HepG2 (cell line): ENCODE results near the gene OSTF1. TPM values are rescaled to one million over a fixed set of nuclear protein-coding genes. Genes with fewer than 3 reads are reported as not detected.

Experiments
- ARNT2 ChIP-seq: sonication (generic); formaldehyde crosslinking; IDR thresholded peaks from 2 replicates; pipeline ENCODE4 v1.8.0; 2022; ENCODE audit warnings: mild to moderate bottlenecking, low read depth, missing genetic modification reagents, moderate library complexity
- ATF7 ChIP-seq, 2 experiments: fragments of 450-650 bp in 1 of 2; sonication (generic) in 1 of 2; formaldehyde crosslinking in 1 of 2; IDR thresholded peaks; 2 replicates each; pipeline versions ENCODE4 v1.4.0 to v1.6.1; 2016 to 2020; ENCODE audit warnings: antibody characterized with exemption in 1 of 2, mild to moderate bottlenecking in 1 of 2, missing genetic modification reagents in 1 of 2
- CCAR2 ChIP-seq: fragments of 200-400 bp; formaldehyde crosslinking; optimal IDR thresholded peaks from 2 replicates; pipeline ENCODE3; 2018; ENCODE audit warnings: low read depth, mild to moderate bottlenecking, low read length, moderate library complexity
- CENPX ChIP-seq: sonication (generic); formaldehyde crosslinking; IDR thresholded peaks from 2 replicates; pipeline ENCODE4 v1.9.0; 2021; ENCODE audit warnings: mild to moderate bottlenecking, missing genetic modification reagents, moderate library complexity
- EEA1 ChIP-seq: sonication (generic); formaldehyde crosslinking; IDR thresholded peaks from 2 replicates; pipeline ENCODE4 v1.5.1; 2020; ENCODE audit warnings: mild to moderate bottlenecking, missing genetic modification reagents, borderline replicate concordance
- ELF4 ChIP-seq: sonication (generic); formaldehyde crosslinking; IDR thresholded peaks from 2 replicates; pipeline ENCODE4 v1.5.0; 2020; ENCODE audit warnings: missing genetic modification reagents, mild to moderate bottlenecking, moderate library complexity, borderline replicate concordance
- HHEX ChIP-seq: IDR thresholded peaks from 2 replicates; pipeline ENCODE4 v1.6.1; 2016; ENCODE audit warnings: control low read depth
- HOXA5 ChIP-seq: sonication (generic); formaldehyde crosslinking; IDR thresholded peaks from 2 replicates; pipeline ENCODE4 v1.4.0; 2020; ENCODE audit warnings: missing genetic modification reagents
- MATR3 ChIP-seq: sonication (generic); formaldehyde crosslinking; IDR thresholded peaks from 2 replicates; pipeline ENCODE4 v1.4.0; 2020; ENCODE audit warnings: missing genetic modification reagents
- MTF2 ChIP-seq: sonication (generic); formaldehyde crosslinking; IDR thresholded peaks from 2 replicates; pipeline ENCODE4 v1.5.0; 2020; ENCODE audit warnings: missing genetic modification reagents, borderline replicate concordance
- NFATC3 ChIP-seq: sonication (generic); formaldehyde crosslinking; IDR thresholded peaks from 2 replicates; pipeline ENCODE4 v1.5.1; 2020; ENCODE audit warnings: mild to moderate bottlenecking, missing genetic modification reagents
- NFYB ChIP-seq: sonication (generic); formaldehyde crosslinking; IDR thresholded peaks from 2 replicates; pipeline ENCODE4 v1.4.0; 2020; ENCODE audit warnings: missing genetic modification reagents
- NKX3-1 ChIP-seq: sonication (generic); formaldehyde crosslinking; IDR thresholded peaks from 2 replicates; pipeline ENCODE4 v1.5.0; 2020; ENCODE audit warnings: missing genetic modification reagents
- NR2F2 ChIP-seq: IDR thresholded peaks from 2 replicates; pipeline ENCODE4 v1.6.1; 2012; ENCODE audit warnings: low read depth, inconsistent platforms, borderline replicate concordance
- ONECUT2 ChIP-seq: sonication (generic); formaldehyde crosslinking; IDR thresholded peaks from 2 replicates; pipeline ENCODE4 v1.4.0; 2020; ENCODE audit warnings: missing genetic modification reagents
- PRPF4 ChIP-seq: fragments of 200-400 bp; formaldehyde crosslinking; IDR thresholded peaks from 2 replicates; pipeline ENCODE4 v1.6.1; 2016; ENCODE audit warnings: low read length, low read depth; ENCODE audit not compliant: poor library complexity, severe bottlenecking
- RFX3 ChIP-seq: IDR thresholded peaks from 2 replicates; pipeline ENCODE4 v1.6.1; 2016; ENCODE audit warnings: missing biosample characterization, missing genetic modification reagents
- RORA ChIP-seq: sonication (generic); formaldehyde crosslinking; IDR thresholded peaks from 2 replicates; pipeline ENCODE4 v1.5.0; 2020; ENCODE audit warnings: mild to moderate bottlenecking, missing genetic modification reagents, moderate library complexity
- SCMH1 ChIP-seq: sonication (generic); formaldehyde crosslinking; IDR thresholded peaks from 2 replicates; pipeline ENCODE4 v1.9.0; 2021; ENCODE audit warnings: missing genetic modification reagents, mild to moderate bottlenecking, borderline replicate concordance
- SETDB1 ChIP-seq: sonication (generic); formaldehyde crosslinking; IDR thresholded peaks from 2 replicates; pipeline ENCODE4 v1.5.1; 2020; ENCODE audit warnings: missing genetic modification reagents, mild to moderate bottlenecking, borderline replicate concordance
- SNAPC2 ChIP-seq: sonication (generic); formaldehyde crosslinking; IDR thresholded peaks from 2 replicates; pipeline ENCODE4 v1.8.1; 2022; ENCODE audit warnings: mild to moderate bottlenecking, missing genetic modification reagents
- XBP1 ChIP-seq: sonication (generic); formaldehyde crosslinking; IDR thresholded peaks from 2 replicates; pipeline ENCODE4 v1.5.0; 2020; ENCODE audit warnings: missing genetic modification reagents
- ZBTB38 ChIP-seq: sonication (generic); formaldehyde crosslinking; IDR thresholded peaks from 2 replicates; pipeline ENCODE4 v1.5.1; 2020; ENCODE audit warnings: mild to moderate bottlenecking, missing genetic modification reagents
- ZNF382 ChIP-seq: sonication (generic); formaldehyde crosslinking; IDR thresholded peaks from 2 replicates; pipeline ENCODE4 v1.5.0; 2020; ENCODE audit warnings: missing genetic modification reagents, mild to moderate bottlenecking, borderline replicate concordance
- ZNF607 ChIP-seq: sonication (generic); formaldehyde crosslinking; IDR thresholded peaks from 2 replicates; pipeline ENCODE4 v1.5.1; 2020; ENCODE audit warnings: missing genetic modification reagents, mild to moderate bottlenecking, borderline replicate concordance
- ZNF652 ChIP-seq: IDR thresholded peaks from 2 replicates; pipeline ENCODE4 v1.6.1; 2016; ENCODE audit warnings: low read depth, borderline replicate concordance
- ZNF768 ChIP-seq: sonication (generic); formaldehyde crosslinking; IDR thresholded peaks from 2 replicates; pipeline ENCODE4 v1.4.0; 2020; ENCODE audit warnings: missing genetic modification reagents
- polyA plus RNA-seq, 8 experiments: library from polyadenylated mRNA; depleted of rRNA in 3 of 8; stranded (reverse) in 7 of 8; unstranded in 1 of 8; fragments of >200 nt; fragmentation: Illumina TruSeq in 4 of 8; extraction: Trizol in 4 of 8; gene quantifications; 2 replicates each; pipeline versions ENCODE4 v1.2.1 to v1.2.3, GENCODE V29; 2011 to 2016; ENCODE audit warnings: low read depth in 4 of 8, missing spikeins in 1 of 8, mixed read lengths in 1 of 8; ENCODE audit not compliant: insufficient read depth in 1 of 8
- total RNA-seq, 5 experiments: library from RNA; depleted of rRNA; stranded (reverse); fragments of >200 nt; fragmentation: Illumina TruSeq; extraction: Trizol; gene quantifications; 2 replicates each; pipeline ENCODE4 v1.2.3, GENCODE V29; 2016; ENCODE audit warnings: low read depth in 1 of 5
- TF ChIP-seq, protein P1 (sequence below): sonication (generic); formaldehyde crosslinking; IDR thresholded peaks from 2 replicates; pipeline ENCODE4 v1.5.0; 2020; ENCODE audit warnings: mild to moderate bottlenecking, missing genetic modification reagents
- TF ChIP-seq, protein P2 (sequence below): sonication (generic); formaldehyde crosslinking; IDR thresholded peaks from 2 replicates; pipeline ENCODE4 v1.4.0; 2020; ENCODE audit warnings: missing genetic modification reagents, borderline replicate concordance

OSTF1 gene
- total and polyA plus RNA-seq, 2 of the 13 experiments (the other 11 are each of a cell fraction or from before 2014, with no cell fraction given) = 16.8 to 39.0 TPM

DNA sequence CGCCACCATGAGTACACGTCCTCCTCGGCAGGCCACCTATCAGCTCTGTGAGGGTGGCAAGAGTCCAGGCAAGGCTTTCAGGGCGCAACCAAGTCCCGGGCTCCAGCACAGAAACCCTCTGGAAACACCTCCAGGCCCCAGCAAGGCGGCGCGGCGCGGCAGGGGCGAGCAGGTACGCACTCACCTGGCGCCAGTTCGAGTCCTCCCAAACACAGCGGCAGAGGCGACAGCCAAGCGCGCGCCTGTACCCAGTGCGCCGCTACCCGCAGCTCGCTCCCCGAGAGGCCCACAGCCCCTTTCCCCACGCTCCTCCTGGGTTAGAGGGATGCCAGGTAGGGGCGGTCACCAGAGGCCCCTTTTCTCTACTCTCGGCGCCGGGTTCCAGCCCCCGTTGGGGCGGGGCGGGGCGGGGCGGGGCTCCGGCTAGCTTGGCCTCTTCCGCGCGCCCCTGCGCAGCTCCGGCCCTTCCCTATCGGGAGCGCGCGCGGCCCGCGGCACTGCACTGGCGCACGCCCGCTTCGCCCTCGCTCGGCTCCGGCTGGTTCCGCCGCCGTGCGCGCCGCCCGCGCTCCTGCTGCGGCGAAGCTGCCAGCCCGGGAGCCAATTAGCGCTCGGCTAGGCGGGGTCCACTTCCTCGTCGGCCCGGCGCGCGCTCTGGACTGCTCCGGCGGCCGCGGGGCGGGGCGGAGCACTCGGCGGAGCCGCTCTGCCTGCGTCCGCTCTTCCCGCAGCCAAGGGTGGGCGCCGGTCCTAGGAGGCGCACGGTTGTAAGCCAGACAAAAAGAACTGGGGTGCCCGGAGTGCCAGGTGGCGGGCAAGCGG, at the start of gene OSTF1, which contains the start of gene NMRK1 (continued):
- TF ChIP-seq ZNF768 (CRISPR knock-in tag) = peak; percentile 75; the same call in 1 of the 2 replicates
- TF ChIP-seq ARNT2 (CRISPR knock-in tag) = peak; percentile 84
- no peak for TF ChIP-seq ZNF652 (CRISPR knock-in tag)
- TF ChIP-seq CCAR2 = no peak
- TF ChIP-seq ZNF607 (CRISPR knock-in tag) = no peak
- no peak for TF ChIP-seq XBP1 (CRISPR knock-in tag)
- TF ChIP-seq MATR3 (CRISPR knock-in tag) = no peak
- TF ChIP-seq SETDB1 = no peak
- no peak for TF ChIP-seq MTF2 (CRISPR knock-in tag)
- TF ChIP-seq SCMH1 = no peak
- TF ChIP-seq EEA1 (CRISPR knock-in tag) = no peak
- TF ChIP-seq RORA (CRISPR knock-in tag) = no peak
- TF ChIP-seq ATF7 (IDR thresholded peaks at IDR 0.05) = no peak
- 0 out of 2 replicates have a peak, but pooled peaks have one; percentile 49 for TF ChIP-seq ATF7 (CRISPR knock-in tag; IDR thresholded peaks at IDR 0.05)
- no peak for TF ChIP-seq NFATC3 (CRISPR knock-in tag)
- TF ChIP-seq NFYB = peak; percentile 63; the same call in 1 of the 2 replicates
- no peak for TF ChIP-seq ZNF382 (CRISPR knock-in tag)
- no peak for TF ChIP-seq ZBTB38
- TF ChIP-seq ONECUT2 (CRISPR knock-in tag) = no peak; the same call in 1 of the 2 replicates
- TF ChIP-seq NR2F2 = no peak
- TF ChIP-seq NKX3-1 (CRISPR knock-in tag) = no peak
- no peak for TF ChIP-seq CENPX (CRISPR knock-in tag)
- no peak for TF ChIP-seq RFX3
- TF ChIP-seq ELF4 (CRISPR knock-in tag) = no peak
- TF ChIP-seq HOXA5 = no peak
- TF ChIP-seq PRPF4 = no peak
- no peak for TF ChIP-seq SNAPC2 (CRISPR knock-in tag)
- TF ChIP-seq, protein P1, sequence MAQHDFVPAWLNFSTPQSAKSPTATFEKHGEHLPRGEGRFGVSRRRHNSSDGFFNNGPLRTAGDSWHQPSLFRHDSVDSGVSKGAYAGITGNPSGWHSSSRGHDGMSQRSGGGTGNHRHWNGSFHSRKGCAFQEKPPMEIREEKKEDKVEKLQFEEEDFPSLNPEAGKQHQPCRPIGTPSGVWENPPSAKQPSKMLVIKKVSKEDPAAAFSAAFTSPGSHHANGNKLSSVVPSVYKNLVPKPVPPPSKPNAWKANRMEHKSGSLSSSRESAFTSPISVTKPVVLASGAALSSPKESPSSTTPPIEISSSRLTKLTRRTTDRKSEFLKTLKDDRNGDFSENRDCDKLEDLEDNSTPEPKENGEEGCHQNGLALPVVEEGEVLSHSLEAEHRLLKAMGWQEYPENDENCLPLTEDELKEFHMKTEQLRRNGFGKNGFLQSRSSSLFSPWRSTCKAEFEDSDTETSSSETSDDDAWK (CRISPR knock-in tag) = no peak
- TF ChIP-seq, protein P2, sequence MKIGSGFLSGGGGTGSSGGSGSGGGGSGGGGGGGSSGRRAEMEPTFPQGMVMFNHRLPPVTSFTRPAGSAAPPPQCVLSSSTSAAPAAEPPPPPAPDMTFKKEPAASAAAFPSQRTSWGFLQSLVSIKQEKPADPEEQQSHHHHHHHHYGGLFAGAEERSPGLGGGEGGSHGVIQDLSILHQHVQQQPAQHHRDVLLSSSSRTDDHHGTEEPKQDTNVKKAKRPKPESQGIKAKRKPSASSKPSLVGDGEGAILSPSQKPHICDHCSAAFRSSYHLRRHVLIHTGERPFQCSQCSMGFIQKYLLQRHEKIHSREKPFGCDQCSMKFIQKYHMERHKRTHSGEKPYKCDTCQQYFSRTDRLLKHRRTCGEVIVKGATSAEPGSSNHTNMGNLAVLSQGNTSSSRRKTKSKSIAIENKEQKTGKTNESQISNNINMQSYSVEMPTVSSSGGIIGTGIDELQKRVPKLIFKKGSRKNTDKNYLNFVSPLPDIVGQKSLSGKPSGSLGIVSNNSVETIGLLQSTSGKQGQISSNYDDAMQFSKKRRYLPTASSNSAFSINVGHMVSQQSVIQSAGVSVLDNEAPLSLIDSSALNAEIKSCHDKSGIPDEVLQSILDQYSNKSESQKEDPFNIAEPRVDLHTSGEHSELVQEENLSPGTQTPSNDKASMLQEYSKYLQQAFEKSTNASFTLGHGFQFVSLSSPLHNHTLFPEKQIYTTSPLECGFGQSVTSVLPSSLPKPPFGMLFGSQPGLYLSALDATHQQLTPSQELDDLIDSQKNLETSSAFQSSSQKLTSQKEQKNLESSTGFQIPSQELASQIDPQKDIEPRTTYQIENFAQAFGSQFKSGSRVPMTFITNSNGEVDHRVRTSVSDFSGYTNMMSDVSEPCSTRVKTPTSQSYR (CRISPR knock-in tag) = peak; percentile 13; the same call in 1 of the 2 replicates
- no peak for TF ChIP-seq HHEX
